Measurements from ENCODE around the gene CCNG1.

The CCNG1 gene

GRCh38 chr5:163463063-163463435 lies 25.7 kb downstream of the CCNG1 start:
- Histone ChIP-seq H3K4me1 (ENCODE audit: control insufficient read depth, insufficient read depth, low read length) (no peaks in the 10 kb centered on the region), H3K9me3 (ENCODE audit: control insufficient read depth, insufficient read depth, low read length) (no peaks in the 10 kb centered on the region), H3K9ac (ENCODE audit: low read depth, low read length) (no peak overlapping the region), H3K27me3 (ENCODE audit: control insufficient read depth, insufficient read depth, low read length) (no peaks in the 10 kb centered on the region), H3K4me3 (ENCODE audit: low read depth, low read length) (no peak overlapping the region), H3K36me3 (ENCODE audit: control insufficient read depth, insufficient read depth, low read length) (peaks cover 5% of the 10 kb centered on the region)

GRCh38 chr5:163467682-163468081 lies 30.3 kb downstream of the CCNG1 start:
- H3K4me3 ChIP-seq (ENCODE audit: low read depth, low read length): no peak overlapping the region
- H3K36me3 ChIP-seq (ENCODE audit: control insufficient read depth, insufficient read depth, low read length): peaks cover 20% of the 10 kb centered on the region
- no peaks in the 10 kb centered on the region for H3K4me1 ChIP-seq (ENCODE audit: control insufficient read depth, insufficient read depth, low read length)
- no peaks in the 10 kb centered on the region for H3K9me3 ChIP-seq (ENCODE audit: control insufficient read depth, insufficient read depth, low read length)
- H3K27me3 ChIP-seq (ENCODE audit: control insufficient read depth, insufficient read depth, low read length): no peaks in the 10 kb centered on the region
- no peak overlapping the region for H3K9ac ChIP-seq (ENCODE audit: low read depth, low read length)

GRCh38 chr5:163473635-163474243 lies 36.3 kb downstream of the CCNG1 start:
- H3K36me3 ChIP-seq (ENCODE audit: control insufficient read depth, insufficient read depth, low read length): peaks cover 16% of the 10 kb centered on the region
- H3K9me3 ChIP-seq (ENCODE audit: control insufficient read depth, insufficient read depth, low read length): no peaks in the 10 kb centered on the region
- no peak overlapping the region for H3K4me3 ChIP-seq (ENCODE audit: low read depth, low read length)
- no peaks in the 10 kb centered on the region for H3K27me3 ChIP-seq (ENCODE audit: control insufficient read depth, insufficient read depth, low read length)
- no peak overlapping the region for H3K9ac ChIP-seq (ENCODE audit: low read depth, low read length)
- H3K4me1 ChIP-seq (ENCODE audit: control insufficient read depth, insufficient read depth, low read length): no peaks in the 10 kb centered on the region

- no peaks in the 10 kb centered on the region for H3K27me3 ChIP-seq (ENCODE audit: control insufficient read depth, insufficient read depth, low read length)
- H3K9me3 ChIP-seq (ENCODE audit: control insufficient read depth, insufficient read depth, low read length): no peaks in the 10 kb centered on the region
- peaks cover 16% of the 10 kb centered on the region for H3K36me3 ChIP-seq (ENCODE audit: control insufficient read depth, insufficient read depth, low read length)
- H3K9ac ChIP-seq (ENCODE audit: low read depth, low read length): no peak overlapping the region
- H3K4me1 ChIP-seq (ENCODE audit: control insufficient read depth, insufficient read depth, low read length): no peaks in the 10 kb centered on the region
- H3K4me3 ChIP-seq (ENCODE audit: low read depth, low read length): no peak overlapping the region
Observed at GRCh38 chr5:163475411-163475810, 38.0 kb downstream of the CCNG1 start.

- Histone ChIP-seq H3K27me3 (ENCODE audit: control insufficient read depth, insufficient read depth, low read length) (no peaks in the 10 kb centered on the region), H3K4me3 (ENCODE audit: low read depth, low read length) (no peak overlapping the region), H3K9ac (ENCODE audit: low read depth, low read length) (no peak overlapping the region), H3K9me3 (ENCODE audit: control insufficient read depth, insufficient read depth, low read length) (no peaks in the 10 kb centered on the region), H3K36me3 (ENCODE audit: control insufficient read depth, insufficient read depth, low read length) (peaks cover 10% of the 10 kb centered on the region), H3K4me1 (ENCODE audit: control insufficient read depth, insufficient read depth, low read length) (no peaks in the 10 kb centered on the region)
Observed at GRCh38 chr5:163478126-163478981, 41.0 kb downstream of the CCNG1 start.

- no peak overlapping the region for H3K9ac ChIP-seq (ENCODE audit: low read depth, low read length)
- H3K27me3 ChIP-seq (ENCODE audit: control insufficient read depth, insufficient read depth, low read length): no peaks in the 10 kb centered on the region
- peaks cover 10% of the 10 kb centered on the region for H3K36me3 ChIP-seq (ENCODE audit: control insufficient read depth, insufficient read depth, low read length)
- no peak overlapping the region for H3K4me3 ChIP-seq (ENCODE audit: low read depth, low read length)
- no peaks in the 10 kb centered on the region for H3K4me1 ChIP-seq (ENCODE audit: control insufficient read depth, insufficient read depth, low read length)
- no peaks in the 10 kb centered on the region for H3K9me3 ChIP-seq (ENCODE audit: control insufficient read depth, insufficient read depth, low read length)
Observed at GRCh38 chr5:163478982-163479271, 41.5 kb downstream of the CCNG1 start.

GRCh38 chr5:163489055-163489744 lies 51.8 kb downstream of the CCNG1 start:
- H3K27me3 ChIP-seq (ENCODE audit: control insufficient read depth, insufficient read depth, low read length): no peaks in the 10 kb centered on the region
- no peak overlapping the region for H3K9ac ChIP-seq (ENCODE audit: low read depth, low read length)
- no peak overlapping the region for H3K4me3 ChIP-seq (ENCODE audit: low read depth, low read length)
- peaks cover 2% of the 10 kb centered on the region for H3K4me1 ChIP-seq (ENCODE audit: control insufficient read depth, insufficient read depth, low read length)
- peaks cover 4% of the 10 kb centered on the region for H3K9me3 ChIP-seq (ENCODE audit: control insufficient read depth, insufficient read depth, low read length)
- H3K36me3 ChIP-seq (ENCODE audit: control insufficient read depth, insufficient read depth, low read length): peaks cover 5% of the 10 kb centered on the region

GRCh38 chr5:163489745-163490075 lies 52.3 kb downstream of the CCNG1 start:
- peaks cover 5% of the 10 kb centered on the region for H3K36me3 ChIP-seq (ENCODE audit: control insufficient read depth, insufficient read depth, low read length)
- H3K27me3 ChIP-seq (ENCODE audit: control insufficient read depth, insufficient read depth, low read length): no peaks in the 10 kb centered on the region
- H3K9ac ChIP-seq (ENCODE audit: low read depth, low read length): no peak overlapping the region
- no peak overlapping the region for H3K4me3 ChIP-seq (ENCODE audit: low read depth, low read length)
- peaks cover 2% of the 10 kb centered on the region for H3K4me1 ChIP-seq (ENCODE audit: control insufficient read depth, insufficient read depth, low read length)
- peaks cover 4% of the 10 kb centered on the region for H3K9me3 ChIP-seq (ENCODE audit: control insufficient read depth, insufficient read depth, low read length)
